GM19239 (cell line): ENCODE results near the gene SUDS3.
A peak's percentile ranks its signal among the peaks of the same experiment; 100 is the strongest.
"Not testable (repeated sequence)": the region's sequence is repeated elsewhere in the genome, so short reads cannot be mapped to it uniquely, and the experiment has no call there.

Experiments used
- DNase-seq: peaks from one replicate; pipeline ENCODE4 v3.0.0; 2011; ENCODE audit warnings: low spot score; ENCODE audit not compliant: insufficient read length
- FAIRE-seq: peaks from 2 replicates; lab custom pipeline; 2011; peaks lifted over from hg19 to GRCh38; lab: Jason Lieb, UNC

The SUDS3 gene

GRCh38 chr12:118376089-118377020 is at the start of gene SUDS3:
Gene SUDS3, plus strand, starts transcription at chr12:118376555. Its CDS starts 137 bp downstream, at chr12:118376692.
- FAIRE-seq (peak; percentile 94), DNase-seq (no peak)

GRCh38 chr12:118326991-118327390 is 49.4 kb upstream of the SUDS3 start:
- no peak for DNase-seq
- no peak for FAIRE-seq

GRCh38 chr12:118327391-118327790 is 49.0 kb upstream of the SUDS3 start:
- FAIRE-seq = peak; percentile 18
- DNase-seq = no peak

- FAIRE-seq (peak; percentile 82), DNase-seq (no peak)
Measured at GRCh38 chr12:118328486-118329330, 47.6 kb upstream of the SUDS3 start.

DNA sequence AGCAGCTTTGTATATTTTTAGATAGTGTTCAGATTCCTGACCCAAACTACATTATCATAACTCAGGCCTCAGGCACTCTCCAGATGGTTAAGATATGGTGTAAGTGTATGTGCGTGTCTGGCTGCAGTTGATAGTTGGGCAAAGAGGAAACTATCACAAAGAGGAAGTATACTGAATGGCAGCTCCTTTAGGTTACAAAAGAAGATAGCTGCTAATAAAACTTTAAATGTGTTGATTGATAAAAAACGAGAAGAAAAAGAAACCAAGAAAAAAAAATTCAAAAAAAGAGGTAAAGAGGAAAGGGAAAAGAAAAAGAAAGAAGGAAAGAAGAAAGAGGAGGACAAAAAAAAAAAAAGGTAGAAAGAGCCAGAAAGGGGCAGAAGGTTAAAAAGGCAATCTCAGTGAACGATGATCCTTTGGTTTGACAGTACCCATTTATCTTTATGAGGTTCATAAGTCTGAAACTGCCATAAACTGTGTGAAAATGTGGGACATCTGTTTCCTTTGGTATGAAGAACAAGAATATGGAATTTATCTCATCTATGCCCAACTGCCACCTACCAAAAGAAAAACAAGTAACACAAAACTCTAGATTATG is 45.8 kb upstream of the SUDS3 start:
- peak; percentile 94 for FAIRE-seq
- peak; percentile 23 for DNase-seq

DNA sequence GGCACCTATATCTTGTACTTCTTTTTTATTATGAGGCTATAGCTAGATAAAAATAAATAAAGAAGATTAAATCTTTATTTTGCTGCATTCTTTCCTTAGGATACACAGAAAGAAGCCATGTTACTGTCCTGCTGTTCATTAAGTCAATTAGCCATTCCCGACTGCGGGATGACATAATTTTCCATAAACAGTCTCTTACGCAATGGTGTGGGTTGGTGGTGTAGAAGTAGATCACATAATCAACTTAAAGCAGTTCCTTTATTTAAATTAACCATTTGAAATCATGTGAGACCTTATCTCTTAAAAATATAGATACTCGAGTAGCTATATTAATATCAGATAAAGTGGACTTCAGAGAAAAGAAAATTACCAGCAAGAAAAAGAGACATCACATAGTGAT is 43.8 kb upstream of the SUDS3 start:
- no peak for FAIRE-seq
- no peak for DNase-seq

DNA sequence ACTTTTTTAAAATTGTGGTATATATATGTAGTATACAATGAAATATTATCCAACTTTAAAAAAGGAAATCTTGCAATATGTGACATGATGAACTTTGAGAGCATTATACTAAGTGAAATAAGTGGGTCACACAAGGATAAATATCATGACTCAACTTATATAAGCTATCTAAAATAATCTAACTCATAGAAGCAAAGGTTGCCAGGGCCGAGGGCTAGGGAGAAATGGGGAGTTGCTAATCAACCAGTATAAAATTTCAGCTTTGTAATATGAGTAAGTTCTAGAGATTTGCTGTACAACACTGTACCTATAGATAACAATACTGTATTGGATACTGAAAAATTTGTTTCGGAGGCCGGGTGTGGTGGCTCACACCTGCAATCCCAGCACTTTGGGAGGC is 42.1 kb upstream of the SUDS3 start:
- DNase-seq (no peak), FAIRE-seq (no peak)

GRCh38 chr12:118334939-118335567 is 41.3 kb upstream of the SUDS3 start:
- FAIRE-seq = no peak
- no peak for DNase-seq

DNA sequence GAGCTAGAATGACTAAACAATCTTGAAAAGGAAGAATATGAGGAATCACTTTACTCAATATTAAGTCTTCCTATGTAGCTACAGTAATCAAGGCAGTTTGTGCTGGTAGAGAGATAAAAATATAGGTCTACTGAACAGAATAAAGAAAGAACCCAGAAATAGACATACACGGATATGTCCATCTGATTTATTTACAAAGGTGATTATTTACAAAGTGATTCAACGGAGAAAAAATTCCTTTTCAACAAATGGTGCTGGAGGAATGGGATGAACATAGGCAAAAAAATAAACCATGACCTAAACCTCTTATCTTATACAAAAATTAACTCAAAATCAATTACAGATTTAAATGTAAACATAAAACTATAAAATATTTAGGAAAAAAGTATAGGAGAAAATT is 40.2 kb upstream of the SUDS3 start:
- DNase-seq (no peak), FAIRE-seq (no peak)

DNA sequence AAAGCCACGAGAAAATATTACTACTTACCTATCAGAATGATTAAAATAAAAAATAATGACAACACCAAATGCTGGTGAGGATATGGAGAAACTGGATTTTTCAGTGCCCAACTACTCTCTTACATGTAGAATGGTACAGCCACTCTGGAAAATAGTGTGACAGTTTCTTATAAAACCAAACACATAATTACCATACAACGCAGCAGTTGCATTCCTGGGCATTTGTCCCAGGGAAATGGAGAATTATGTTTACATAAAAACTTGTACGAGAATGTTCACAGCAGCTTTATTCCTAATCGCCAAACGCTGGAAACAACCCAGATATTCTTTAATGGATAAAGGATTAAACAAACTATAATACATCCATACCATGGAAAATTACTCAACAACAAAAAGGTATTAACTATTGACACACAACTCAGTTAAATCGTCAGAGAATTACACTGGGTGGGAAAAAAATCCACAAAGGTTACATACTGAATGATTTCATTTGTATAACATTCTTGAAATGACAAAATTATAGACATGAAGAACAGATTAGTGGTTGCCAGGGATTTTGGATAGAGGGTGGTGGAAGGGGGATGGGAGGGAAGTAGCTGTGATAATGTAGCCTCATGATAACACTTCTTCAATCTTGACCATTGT is 39.0 kb upstream of the SUDS3 start:
- FAIRE-seq = no peak
- DNase-seq = no peak

DNA sequence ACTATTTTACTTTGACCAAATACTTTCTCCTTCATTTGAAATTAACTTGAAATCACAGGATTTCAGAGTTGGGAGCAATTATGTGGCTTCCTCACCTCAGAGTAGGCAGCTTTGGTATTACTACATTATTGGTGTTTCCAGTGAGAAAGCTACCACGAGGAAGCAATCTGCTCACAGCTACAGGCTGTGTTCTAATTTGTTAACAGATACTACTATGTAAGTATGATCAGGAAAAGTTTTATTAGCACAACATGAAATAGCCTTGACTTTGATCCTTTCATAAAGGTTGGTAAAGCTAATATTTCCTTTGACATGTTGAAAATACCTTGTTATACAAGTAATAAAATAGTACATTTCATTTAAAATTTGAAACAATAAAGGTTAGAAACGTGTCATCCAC is 34.3 kb upstream of the SUDS3 start:
- FAIRE-seq (no peak), DNase-seq (no peak)

DNA sequence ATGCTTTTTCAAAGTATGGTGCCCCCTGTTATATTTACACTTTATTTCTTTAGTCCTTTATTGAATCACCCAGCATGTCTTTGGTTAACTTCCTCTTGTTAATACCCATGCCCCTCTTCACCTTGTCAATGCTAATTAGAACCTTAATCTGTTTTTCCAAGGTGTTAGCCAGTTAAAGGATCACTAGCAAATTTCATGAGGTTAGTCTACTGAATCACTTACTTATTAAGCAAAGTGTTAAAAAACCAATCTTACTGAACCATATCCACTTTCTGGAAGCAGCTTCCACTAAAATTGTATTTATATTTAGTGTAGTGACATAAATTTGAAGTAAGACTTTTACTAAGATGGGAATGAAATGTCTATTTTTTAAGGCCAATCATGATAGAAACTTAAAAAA is 31.5 kb upstream of the SUDS3 start:
- DNase-seq (no peak), FAIRE-seq (peak; percentile 83)

DNA sequence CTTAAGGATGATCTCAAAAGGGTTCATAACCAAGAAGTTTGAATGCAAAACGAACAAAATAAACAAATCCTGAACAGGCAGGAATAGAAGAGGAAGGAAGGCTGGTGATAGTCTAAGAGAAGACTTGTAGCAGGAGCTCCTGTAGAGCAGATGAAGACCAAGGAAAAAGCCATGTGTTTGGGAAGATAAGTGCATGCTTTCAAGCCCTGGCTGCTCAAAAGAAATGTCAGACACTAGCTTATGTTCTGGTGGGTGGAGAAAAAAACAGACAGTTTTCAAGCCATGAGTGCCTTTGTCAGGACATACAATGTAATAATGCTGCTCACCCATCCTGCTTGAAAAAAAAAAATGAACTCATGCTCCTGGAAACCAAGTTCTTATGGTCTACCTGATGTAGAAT is 31.0 kb upstream of the SUDS3 start:
- DNase-seq (no peak), FAIRE-seq (peak; percentile 85)

DNA sequence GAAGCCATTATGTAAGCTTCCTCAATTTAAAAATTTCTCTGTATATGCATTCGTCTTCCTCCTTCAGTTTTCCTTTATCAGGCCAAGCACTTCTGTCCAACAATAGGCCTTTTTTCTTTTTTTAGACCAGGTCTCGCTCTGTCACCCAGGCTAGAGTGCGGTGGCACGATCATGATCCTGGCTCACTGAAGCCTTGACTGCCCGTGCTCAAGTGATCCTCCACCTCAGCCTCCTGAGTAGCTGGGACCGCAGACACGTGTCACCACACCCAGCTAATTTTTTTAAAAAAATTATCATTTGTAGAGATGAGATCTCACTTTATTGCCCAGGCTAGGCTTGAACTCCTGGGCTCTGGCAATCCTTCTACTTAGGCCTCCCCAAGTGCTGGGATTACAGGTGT is 29.5 kb upstream of the SUDS3 start:
- DNase-seq (no peak), FAIRE-seq (peak; percentile 66)

GRCh38 chr12:118347916-118348315 is 28.4 kb upstream of the SUDS3 start:
- FAIRE-seq = no peak
- DNase-seq = no peak

- DNase-seq (no peak), FAIRE-seq (no peak)
Measured at GRCh38 chr12:118350908-118351559, 25.3 kb upstream of the SUDS3 start.

DNA sequence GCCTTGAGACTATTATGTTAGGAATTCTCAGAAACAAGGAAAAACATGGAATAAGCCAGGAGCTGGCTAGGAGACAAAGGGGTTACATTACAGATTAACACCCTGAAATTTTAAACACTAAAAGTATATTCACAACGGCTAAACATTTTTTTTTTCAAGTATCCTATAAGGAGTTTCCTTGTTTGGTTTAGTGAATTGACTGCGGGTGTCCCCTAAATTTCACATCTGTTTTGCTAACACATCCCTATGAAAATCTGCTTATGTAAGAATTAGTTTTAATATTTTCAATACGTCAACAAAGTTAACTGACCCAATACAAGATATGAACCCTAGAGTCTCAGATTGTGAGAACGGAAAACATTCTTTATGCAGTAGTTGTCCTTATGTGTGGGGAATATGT is 22.6 kb upstream of the SUDS3 start:
- no peak for FAIRE-seq
- no peak for DNase-seq

DNA sequence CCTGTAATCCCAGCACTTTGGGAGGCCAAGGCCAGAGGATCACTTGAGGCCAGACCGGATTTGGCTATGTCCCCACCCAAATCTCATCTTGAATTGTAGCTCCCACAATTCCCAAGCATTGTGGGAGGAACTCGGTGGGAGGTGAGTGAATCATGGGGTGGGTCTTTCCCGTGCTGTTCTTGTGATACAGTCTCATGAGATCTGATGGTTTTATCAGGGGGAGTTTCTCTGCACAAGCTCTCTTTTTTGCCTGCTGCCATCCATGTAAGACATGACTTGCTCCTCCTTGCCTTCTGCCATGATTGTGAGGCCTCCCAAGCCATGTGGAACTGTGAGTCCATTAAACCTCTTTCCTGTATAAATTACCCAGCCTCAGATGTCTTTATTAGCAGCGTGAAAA is 21.9 kb upstream of the SUDS3 start:
- not testable (repeated sequence) for DNase-seq, FAIRE-seq

GRCh38 chr12:118354903-118355302 is 21.5 kb upstream of the SUDS3 start:
- DNase-seq = no peak
- no peak for FAIRE-seq
